MG63 (cell line): Measurements from ENCODE around the gene SEMA3D. TPM values are rescaled to one million over a fixed set of nuclear protein-coding genes. Genes with fewer than 3 reads are reported as not detected.

Experiments
- DNase-seq: peaks from one replicate; pipeline ENCODE4 v3.0.0-alpha.2; 2020
- H3K27me3 ChIP-seq: fragments of 250-450 bp; sonication (Bioruptor Pico); 2 replicates; pipeline ENCODE4 v1.5.1; 2020; ENCODE audit warnings: mild to moderate bottlenecking, moderate library complexity
- H3K36me3 ChIP-seq: fragments of 250-450 bp; sonication (Bioruptor Pico); 2 replicates; pipeline ENCODE4 v1.5.1; 2020; ENCODE audit warnings: mild to moderate bottlenecking, moderate library complexity
- H3K4me3 ChIP-seq: fragments of 250-450 bp; sonication (Bioruptor Pico); 2 replicates; pipeline ENCODE4 v1.5.1; 2020; ENCODE audit warnings: mild to moderate bottlenecking, moderate library complexity
- H3K9me3 ChIP-seq: fragments of 250-450 bp; sonication (Bioruptor Pico); 2 replicates; pipeline ENCODE4 v1.5.1; 2020; ENCODE audit warnings: mild to moderate bottlenecking, moderate library complexity
- total RNA-seq: library from RNA; depleted of rRNA; stranded (reverse); fragments of >200 nt; shearing (Covaris generic); gene quantifications from 2 replicates; pipeline ENCODE4 v1.2.3, GENCODE V29; 2014; ENCODE audit warnings: low replicate concordance

The SEMA3D gene
- total RNA-seq, 1 experiment from 2014 or later = 0.20 TPM

- no peaks in the 10 kb centered on the region for H3K9me3 ChIP-seq
- H3K4me3 ChIP-seq = no peak overlapping the region
- DNase-seq = no peak
- H3K27me3 ChIP-seq = no peaks in the 10 kb centered on the region
- H3K36me3 ChIP-seq = no peaks in the 10 kb centered on the region
Measured at GRCh38 chr7:85074992-85075391, 111.9 kb downstream of the SEMA3D start.

- Histone ChIP-seq H3K4me3 (no peak overlapping the region), H3K36me3 (no peaks in the 10 kb centered on the region), H3K27me3 (no peaks in the 10 kb centered on the region), H3K9me3 (no peaks in the 10 kb centered on the region)
- no peak for DNase-seq
Measured at GRCh38 chr7:85074016-85074415, 112.8 kb downstream of the SEMA3D start.

- Histone ChIP-seq H3K4me3 (no peak overlapping the region), H3K27me3 (no peaks in the 10 kb centered on the region), H3K36me3 (no peaks in the 10 kb centered on the region), H3K9me3 (no peaks in the 10 kb centered on the region)
- no peak for DNase-seq
Measured at GRCh38 chr7:85070967-85071628, 115.8 kb downstream of the SEMA3D start.

- DNase-seq = no peak
- no peaks in the 10 kb centered on the region for H3K9me3 ChIP-seq
- no peak overlapping the region for H3K4me3 ChIP-seq
- no peaks in the 10 kb centered on the region for H3K36me3 ChIP-seq
- H3K27me3 ChIP-seq = no peaks in the 10 kb centered on the region
Measured at GRCh38 chr7:85068799-85069198, 118.1 kb downstream of the SEMA3D start.

- no peak for DNase-seq
- H3K27me3 ChIP-seq = no peaks in the 10 kb centered on the region
- no peaks in the 10 kb centered on the region for H3K9me3 ChIP-seq
- no peaks in the 10 kb centered on the region for H3K36me3 ChIP-seq
- H3K4me3 ChIP-seq = no peak overlapping the region
Measured at GRCh38 chr7:85067371-85067770, 119.5 kb downstream of the SEMA3D start.

- H3K36me3 ChIP-seq = no peaks in the 10 kb centered on the region
- no peak for DNase-seq
- H3K9me3 ChIP-seq = no peaks in the 10 kb centered on the region
- H3K27me3 ChIP-seq = no peaks in the 10 kb centered on the region
- H3K4me3 ChIP-seq = no peak overlapping the region
Measured at GRCh38 chr7:85065888-85066485, 120.9 kb downstream of the SEMA3D start.

- no peak for DNase-seq
- no peaks in the 10 kb centered on the region for H3K9me3 ChIP-seq
- H3K36me3 ChIP-seq = no peaks in the 10 kb centered on the region
- H3K27me3 ChIP-seq = no peaks in the 10 kb centered on the region
- no peak overlapping the region for H3K4me3 ChIP-seq
Measured at GRCh38 chr7:85065306-85065705, 121.5 kb downstream of the SEMA3D start.

GRCh38 chr7:85062651-85063050, 124.2 kb downstream of the SEMA3D start:
- no peak for DNase-seq
- no peaks in the 10 kb centered on the region for H3K27me3 ChIP-seq
- H3K4me3 ChIP-seq = no peak overlapping the region
- H3K36me3 ChIP-seq = no peaks in the 10 kb centered on the region
- H3K9me3 ChIP-seq = no peaks in the 10 kb centered on the region

- Histone ChIP-seq H3K27me3 (no peaks in the 10 kb centered on the region), H3K36me3 (no peaks in the 10 kb centered on the region), H3K9me3 (no peaks in the 10 kb centered on the region), H3K4me3 (no peak overlapping the region)
- no peak for DNase-seq
Measured at GRCh38 chr7:85061456-85061855, 125.4 kb downstream of the SEMA3D start.

- no peaks in the 10 kb centered on the region for H3K27me3 ChIP-seq
- no peaks in the 10 kb centered on the region for H3K36me3 ChIP-seq
- DNase-seq = no peak
- no peak overlapping the region for H3K4me3 ChIP-seq
- H3K9me3 ChIP-seq = no peaks in the 10 kb centered on the region
Measured at GRCh38 chr7:85060696-85061095, 126.2 kb downstream of the SEMA3D start.

- no peak for DNase-seq
- no peaks in the 10 kb centered on the region for H3K27me3 ChIP-seq
- H3K9me3 ChIP-seq = no peaks in the 10 kb centered on the region
- no peaks in the 10 kb centered on the region for H3K36me3 ChIP-seq
- no peak overlapping the region for H3K4me3 ChIP-seq
Measured at GRCh38 chr7:85055906-85056305, 130.9 kb downstream of the SEMA3D start.

GRCh38 chr7:85055196-85055595, 131.7 kb downstream of the SEMA3D start:
- DNase-seq = no peak
- H3K36me3 ChIP-seq = no peaks in the 10 kb centered on the region
- H3K4me3 ChIP-seq = no peak overlapping the region
- H3K27me3 ChIP-seq = no peaks in the 10 kb centered on the region
- H3K9me3 ChIP-seq = no peaks in the 10 kb centered on the region

GRCh38 chr7:85054306-85054705, 132.6 kb downstream of the SEMA3D start:
- Histone ChIP-seq H3K9me3 (no peaks in the 10 kb centered on the region), H3K4me3 (no peak overlapping the region), H3K27me3 (no peaks in the 10 kb centered on the region), H3K36me3 (no peaks in the 10 kb centered on the region)
- DNase-seq = no peak

GRCh38 chr7:85052894-85053293, 134.0 kb downstream of the SEMA3D start:
- no peaks in the 10 kb centered on the region for H3K36me3 ChIP-seq
- no peaks in the 10 kb centered on the region for H3K9me3 ChIP-seq
- H3K4me3 ChIP-seq = no peak overlapping the region
- DNase-seq = no peak
- H3K27me3 ChIP-seq = peaks cover under 1% of the 10 kb centered on the region; the same call in 1 of the 2 replicates

- Histone ChIP-seq H3K4me3 (no peak overlapping the region), H3K27me3 (peaks cover 3% of the 10 kb centered on the region; the same call in 1 of the 2 replicates), H3K9me3 (no peaks in the 10 kb centered on the region), H3K36me3 (no peaks in the 10 kb centered on the region)
- no peak for DNase-seq
Measured at GRCh38 chr7:85052056-85052737, 134.7 kb downstream of the SEMA3D start.

- Histone ChIP-seq H3K4me3 (no peak overlapping the region), H3K9me3 (no peaks in the 10 kb centered on the region), H3K36me3 (no peaks in the 10 kb centered on the region), H3K27me3 (peaks cover 3% of the 10 kb centered on the region; the same call in 1 of the 2 replicates)
- no peak for DNase-seq
Measured at GRCh38 chr7:85046534-85046933, 140.3 kb downstream of the SEMA3D start.

- H3K27me3 ChIP-seq = no peaks in the 10 kb centered on the region
- peak; percentile 6 for DNase-seq
- H3K9me3 ChIP-seq = no peaks in the 10 kb centered on the region
- no peaks in the 10 kb centered on the region for H3K36me3 ChIP-seq
- H3K4me3 ChIP-seq = no peak overlapping the region
Measured at GRCh38 chr7:85041605-85042216, 145.1 kb downstream of the SEMA3D start.
